ENCODE data around the gene TAF12.

- TF ChIP-seq PKNOX1 (IDR thresholded peaks at IDR 0.05) (no peak), SP1 (IDR thresholded peaks at IDR 0.05) (no peak), FOXA1 (IDR thresholded peaks at IDR 0.05) (no peak), SUZ12 (IDR thresholded peaks at IDR 0.05) (no peak), L3MBTL2 (conservative IDR thresholded peaks at IDR 0.05) (no peak), HDGF (IDR thresholded peaks at IDR 0.05; ENCODE audit: borderline replicate concordance) (no peak), BHLHE40 (IDR thresholded peaks at IDR 0.05; ENCODE audit: borderline replicate concordance) (no peak), FOXM1 (IDR thresholded peaks at IDR 0.05; ENCODE audit: borderline replicate concordance) (no peak), ZNF384 (IDR thresholded peaks at IDR 0.05) (no peak)
Observed at GRCh38 chr1:28565726-28566125, 77.1 kb downstream of the TAF12 start.
